Measurements from ENCODE around the gene USP33. TPM values are rescaled to one million over a fixed set of nuclear protein-coding genes. Genes with fewer than 3 reads are reported as not detected.
A peak's percentile ranks its signal among the peaks of the same experiment; 100 is the strongest.

The USP33 gene
- total and polyA plus RNA-seq, 9 of the 15 experiments (the other 6 are each of a cell fraction or from before 2014, with no cell fraction given), result 22.4 to 83.5 (median 44.7) TPM

DNA sequence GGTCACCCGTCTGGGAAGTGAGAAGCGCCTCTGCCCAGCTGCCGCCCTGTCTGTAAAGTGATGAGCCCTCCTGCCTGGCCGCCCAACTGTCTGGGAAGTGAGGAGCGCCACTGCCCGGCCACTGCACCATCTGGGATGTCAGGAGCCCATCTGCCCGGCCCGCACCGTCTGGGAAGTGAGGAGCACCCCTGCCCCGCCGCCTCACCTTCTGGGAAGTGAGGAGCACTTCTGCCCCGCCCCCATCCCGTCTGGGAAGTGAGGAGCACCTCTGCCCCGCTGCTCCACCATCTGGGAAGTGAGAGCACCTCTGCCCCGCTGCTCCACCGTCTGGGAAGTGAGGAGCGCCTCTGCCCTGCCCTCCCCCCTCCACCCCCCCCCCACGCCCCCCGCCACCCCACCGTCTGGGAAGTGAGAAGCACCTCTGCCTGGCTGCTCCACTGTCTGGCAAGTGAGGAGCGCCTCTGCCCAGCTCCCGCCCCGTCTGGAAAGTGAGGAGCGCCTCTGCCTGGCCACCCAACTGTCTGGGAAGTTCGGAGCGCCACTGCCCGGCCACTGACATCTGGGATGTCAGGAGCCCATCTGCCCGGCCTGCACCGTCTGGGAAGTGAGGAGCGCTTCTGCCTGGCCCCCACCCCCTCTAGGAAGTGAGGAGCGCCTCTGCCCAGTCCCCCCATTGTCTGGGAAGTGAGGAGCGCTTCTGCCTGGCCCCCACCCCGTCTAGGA, 72.7 kb downstream of the USP33 start:
- intact Hi-C loops (cut with micrococcal nuclease) (no loop called here), in situ Hi-C loops (cut with MboI) (no loop called here)
- FAIRE-seq (no peak), ATAC-seq (no peak), DNase-seq (ENCODE audit: extremely low read depth in 1 of 4, low spot score in 3 of 4) (no peak)
- Histone ChIP-seq H3K4me1 (replicated peaks in 1 of 2; ENCODE audit: control insufficient read depth in 2 of 2, insufficient read depth in 2 of 2, low read length in 2 of 2) (peaks cover 2 to 5% of the 10 kb centered on the region in 2 experiments; a peak in 3 of 5 replicates), H3K79me2 (ENCODE audit: control insufficient read depth, insufficient read depth, low read length) (peaks cover 6% of the 10 kb centered on the region), H2AFZ (ENCODE audit: low read depth, low read length) (no peak overlapping the region), H4K20me1 (replicated peaks; ENCODE audit: control insufficient read depth, insufficient read depth, low read length) (no peaks in the 10 kb centered on the region), H3K36me3 (ENCODE audit: control insufficient read depth, insufficient read depth, low read length) (no peaks in the 10 kb centered on the region), H3K4me2 (ENCODE audit: insufficient read depth, low read length) (no peak overlapping the region), H3K9me3 (replicated peaks; ENCODE audit: control insufficient read depth, insufficient read depth, low read depth, low read length) (no peaks in the 10 kb centered on the region), H3K4me3 (no peak overlapping the region), H3K27me3 (ENCODE audit: control insufficient read depth in 2 of 2, insufficient read depth in 2 of 2, low read length in 2 of 2) (no peaks in the 10 kb centered on the region), H3K9me1 (ENCODE audit: control insufficient read depth, insufficient read depth, low read length) (no peaks in the 10 kb centered on the region), H3K27ac (ENCODE audit: extremely low read depth, low read depth, low read length) (no peak overlapping the region), H3K9ac (ENCODE audit: insufficient read depth in 1 of 2, low read depth in 2 of 2, low read length in 2 of 2) (no peak overlapping the region)
- ChIA-PET CTCF (ENCODE audit: low intra/inter-chr PET ratio) (no interaction called here), POLR2A (interaction anchor here (0.6 to 1.7 kb wide), 2 partner anchors 8 to 142 kb away, joined by 4 read pairs; no protein-coding TSS in a partner anchor)
- TF ChIP-seq POLR2G (IDR thresholded peaks at IDR 0.05; ENCODE audit: low read depth, low read length) (peak; percentile 28; the same call in 1 of the 2 replicates), ZNF253 (CRISPR knock-in tag; conservative IDR thresholded peaks at IDR 0.05) (no peak), TAF15 (IDR thresholded peaks at IDR 0.05; ENCODE audit: low read depth, low read length) (no peak)
- 83% methylated on average over 11 of the region's 33 CpGs for WGBS (ENCODE audit: insufficient coverage, low coverage, missing lambda C conversion rate)
- no TSS peak for BruUV-seq (replicated peaks)
